ENCODE data around the gene LGI4.

GRCh38 chr19:35170359-35171061 lies 35.7 kb upstream of the LGI4 start:
- TF ChIP-seq, protein P1, sequence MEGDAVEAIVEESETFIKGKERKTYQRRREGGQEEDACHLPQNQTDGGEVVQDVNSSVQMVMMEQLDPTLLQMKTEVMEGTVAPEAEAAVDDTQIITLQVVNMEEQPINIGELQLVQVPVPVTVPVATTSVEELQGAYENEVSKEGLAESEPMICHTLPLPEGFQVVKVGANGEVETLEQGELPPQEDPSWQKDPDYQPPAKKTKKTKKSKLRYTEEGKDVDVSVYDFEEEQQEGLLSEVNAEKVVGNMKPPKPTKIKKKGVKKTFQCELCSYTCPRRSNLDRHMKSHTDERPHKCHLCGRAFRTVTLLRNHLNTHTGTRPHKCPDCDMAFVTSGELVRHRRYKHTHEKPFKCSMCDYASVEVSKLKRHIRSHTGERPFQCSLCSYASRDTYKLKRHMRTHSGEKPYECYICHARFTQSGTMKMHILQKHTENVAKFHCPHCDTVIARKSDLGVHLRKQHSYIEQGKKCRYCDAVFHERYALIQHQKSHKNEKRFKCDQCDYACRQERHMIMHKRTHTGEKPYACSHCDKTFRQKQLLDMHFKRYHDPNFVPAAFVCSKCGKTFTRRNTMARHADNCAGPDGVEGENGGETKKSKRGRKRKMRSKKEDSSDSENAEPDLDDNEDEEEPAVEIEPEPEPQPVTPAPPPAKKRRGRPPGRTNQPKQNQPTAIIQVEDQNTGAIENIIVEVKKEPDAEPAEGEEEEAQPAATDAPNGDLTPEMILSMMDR (IDR thresholded peaks at IDR 0.05) = no peak
- no peak for TF ChIP-seq POLR2A (IDR thresholded peaks at IDR 0.05)
